ENCODE results near the gene PPP1R9B. TPM values are rescaled to one million over a fixed set of nuclear protein-coding genes. Genes with fewer than 3 reads are reported as not detected.

Gene PPP1R9B
- total and polyA plus RNA-seq, 2 of the 8 experiments (the other 6 are each of a cell fraction or from before 2014, with no cell fraction given): 5.2 to 13.1 TPM

GRCh38 chr17:50117202-50118051 lies 33.0 kb downstream of the PPP1R9B start (continued):
- TF ChIP-seq FOSL1 (IDR thresholded peaks at IDR 0.05; ENCODE audit: insufficient read depth, low read depth, low read length): no peak
- peak; percentile 66 for TF ChIP-seq CTBP2 (IDR thresholded peaks at IDR 0.05; ENCODE audit: borderline replicate concordance, insufficient read depth, insufficient read length, low read length)
- 0 out of 3 replicates have a peak, but pooled peaks of 1 of the 2 experiments have one; percentile 23 for TF ChIP-seq EP300 (IDR thresholded peaks at IDR 0.05; ENCODE audit: borderline replicate concordance in 1 of 2, low read depth in 2 of 2, low read length in 2 of 2)
- TF ChIP-seq KDM4A (IDR thresholded peaks at IDR 0.05; ENCODE audit: low read depth, low read length, severe bottlenecking): peak; percentile 65
- TF ChIP-seq, protein P1, sequence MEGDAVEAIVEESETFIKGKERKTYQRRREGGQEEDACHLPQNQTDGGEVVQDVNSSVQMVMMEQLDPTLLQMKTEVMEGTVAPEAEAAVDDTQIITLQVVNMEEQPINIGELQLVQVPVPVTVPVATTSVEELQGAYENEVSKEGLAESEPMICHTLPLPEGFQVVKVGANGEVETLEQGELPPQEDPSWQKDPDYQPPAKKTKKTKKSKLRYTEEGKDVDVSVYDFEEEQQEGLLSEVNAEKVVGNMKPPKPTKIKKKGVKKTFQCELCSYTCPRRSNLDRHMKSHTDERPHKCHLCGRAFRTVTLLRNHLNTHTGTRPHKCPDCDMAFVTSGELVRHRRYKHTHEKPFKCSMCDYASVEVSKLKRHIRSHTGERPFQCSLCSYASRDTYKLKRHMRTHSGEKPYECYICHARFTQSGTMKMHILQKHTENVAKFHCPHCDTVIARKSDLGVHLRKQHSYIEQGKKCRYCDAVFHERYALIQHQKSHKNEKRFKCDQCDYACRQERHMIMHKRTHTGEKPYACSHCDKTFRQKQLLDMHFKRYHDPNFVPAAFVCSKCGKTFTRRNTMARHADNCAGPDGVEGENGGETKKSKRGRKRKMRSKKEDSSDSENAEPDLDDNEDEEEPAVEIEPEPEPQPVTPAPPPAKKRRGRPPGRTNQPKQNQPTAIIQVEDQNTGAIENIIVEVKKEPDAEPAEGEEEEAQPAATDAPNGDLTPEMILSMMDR (IDR thresholded peaks at IDR 0.05; ENCODE audit: control extremely low read depth in 1 of 3, insufficient read depth in 1 of 3, low read depth in 1 of 3, low read length in 3 of 3): peak; percentile 70 to 83 (median 75)
- TF ChIP-seq TAF7 (optimal IDR thresholded peaks at IDR 0.05; ENCODE audit: borderline replicate concordance, low read depth, low read length): peak; percentile 56
- no peak for TF ChIP-seq NRF1 (IDR thresholded peaks at IDR 0.05; ENCODE audit: low read depth, low read length)
- peak in 1 of 2 experiments; percentile 38; a peak in 1 of 3 replicates for TF ChIP-seq POLR2A (IDR thresholded peaks at IDR 0.05; ENCODE audit: control extremely low read depth in 1 of 2, low read depth in 2 of 2, low read length in 2 of 2)
- peak; percentile 91 for TF ChIP-seq E2F6 (IDR thresholded peaks at IDR 0.05)
- TF ChIP-seq POLR2AphosphoS5 (IDR thresholded peaks at IDR 0.05; ENCODE audit: low read depth, low read length): peak; percentile 30; the same call in 1 of the 2 replicates
- TF ChIP-seq RNF2 (IDR thresholded peaks at IDR 0.05; ENCODE audit: borderline replicate concordance, low read depth, low read length, missing control alignments, poor library complexity, severe bottlenecking): no peak
- peak; percentile 70; the same call in 1 of the 2 replicates for TF ChIP-seq GABPA (IDR thresholded peaks at IDR 0.05; ENCODE audit: borderline replicate concordance, insufficient read depth, low read length)
- TF ChIP-seq CBX5 (IDR thresholded peaks at IDR 0.05; ENCODE audit: low read depth, low read length): no peak
- no peak for TF ChIP-seq POU5F1 (IDR thresholded peaks at IDR 0.05; ENCODE audit: low read depth, low read length)
- TF ChIP-seq PHF8 (conservative IDR thresholded peaks at IDR 0.05; ENCODE audit: low read depth, low read length): peak; percentile 45; the same call in 1 of the 2 replicates
- TF ChIP-seq SP2 (IDR thresholded peaks at IDR 0.05; ENCODE audit: low read length): no peak
- TF ChIP-seq RAD21 (IDR thresholded peaks at IDR 0.05 in 1 of 2, conservative IDR thresholded peaks at IDR 0.05 in 1 of 2; ENCODE audit: low read depth in 2 of 2, low read length in 2 of 2): peak; percentile 28 to 62
